Astrocyte of the cerebellum (primary cell): ENCODE measurements around the gene HADH.
A peak's percentile ranks its signal among the peaks of the same experiment; 100 is the strongest.

Experiments
- DNase-seq: peaks from one replicate; pipeline ENCODE4 v3.0.0-alpha.2; 2011; ENCODE audit warnings: low read depth
- H3K4me3 ChIP-seq: 2 replicates; pipeline ENCODE4 v1.5.1; 2011; ENCODE audit warnings: mild to moderate bottlenecking, low read depth, low read length, moderate library complexity
- CTCF ChIP-seq: IDR thresholded peaks from 2 replicates; pipeline ENCODE4 v1.5.1; 2012; ENCODE audit warnings: low read length, low read depth, moderate library complexity, mild to moderate bottlenecking; ENCODE audit errors: missing control alignments
- in situ Hi-C: cut with HindIII; loops from 2 replicates; pipeline ENCODE4 v1.10.0; 2017; ENCODE audit warnings: low sequenced_read_pairs

Gene HADH

DNA sequence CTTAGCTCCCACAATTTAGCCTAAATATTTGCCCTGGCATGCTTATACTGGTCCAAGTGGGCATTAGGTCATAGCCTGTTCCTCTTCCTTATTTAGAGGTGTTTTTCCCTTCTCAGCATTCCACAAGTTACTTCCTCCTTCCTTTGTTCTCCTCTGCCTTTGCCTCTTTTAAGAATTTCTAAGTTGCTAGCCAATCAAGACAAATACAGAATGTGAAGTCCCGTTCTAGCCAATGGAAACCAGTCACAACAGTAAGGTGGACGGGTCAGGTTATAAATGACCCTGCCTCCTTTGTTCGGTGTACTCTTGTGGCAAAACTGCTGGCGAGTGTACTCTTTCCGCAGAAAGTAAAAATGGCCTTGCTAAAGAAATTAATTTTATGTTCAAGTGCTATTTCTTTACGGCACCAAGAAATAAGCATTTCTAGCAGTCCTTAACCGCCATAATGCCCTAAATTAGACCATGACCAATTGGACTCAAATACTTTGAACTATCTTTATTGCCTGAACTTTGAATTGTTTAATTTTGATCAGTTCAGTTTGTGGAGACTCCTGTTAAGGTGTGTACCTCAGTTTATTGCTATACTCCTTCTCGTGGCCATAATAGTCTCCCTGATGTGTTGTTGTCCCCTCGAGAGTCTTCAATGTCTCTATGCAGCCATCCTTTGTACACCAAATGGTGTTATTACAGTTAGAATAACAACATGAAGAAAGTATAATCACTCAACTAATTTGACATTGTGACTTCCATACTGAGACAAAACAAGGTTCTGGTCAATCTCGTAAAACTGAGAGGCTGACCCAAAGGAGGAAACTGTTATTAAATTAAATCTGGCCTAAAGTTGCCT is 1.6 kb upstream of the HADH start:
- no peak for TF ChIP-seq CTCF
- H3K4me3 ChIP-seq: no peak overlapping the region
- no peak for DNase-seq
- in situ Hi-C loops: no loop called here

DNA sequence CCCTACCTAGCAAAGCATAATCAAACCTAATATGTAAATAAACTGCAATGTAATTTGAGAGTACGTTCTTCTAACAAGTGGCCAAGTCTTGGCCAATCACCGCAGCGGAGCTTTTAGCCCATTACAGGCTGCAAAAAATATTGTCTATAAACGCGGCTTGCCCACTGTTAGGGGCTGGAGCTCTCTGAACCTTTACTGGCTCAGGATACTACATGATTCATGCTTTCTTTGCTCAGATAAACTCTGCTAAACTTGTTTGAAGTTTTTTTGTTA is 990 bp upstream of the HADH start:
- TF ChIP-seq CTCF: no peak
- no peak overlapping the region for H3K4me3 ChIP-seq
- DNase-seq: no peak
- in situ Hi-C loops: no loop called here

GRCh38 chr4:107989162-107989536 is 540 bp upstream of the HADH start:
- no peak for DNase-seq
- in situ Hi-C loops: no loop called here
- H3K4me3 ChIP-seq: peak overlapping the region; percentile 63
- no peak for TF ChIP-seq CTCF

DNA sequence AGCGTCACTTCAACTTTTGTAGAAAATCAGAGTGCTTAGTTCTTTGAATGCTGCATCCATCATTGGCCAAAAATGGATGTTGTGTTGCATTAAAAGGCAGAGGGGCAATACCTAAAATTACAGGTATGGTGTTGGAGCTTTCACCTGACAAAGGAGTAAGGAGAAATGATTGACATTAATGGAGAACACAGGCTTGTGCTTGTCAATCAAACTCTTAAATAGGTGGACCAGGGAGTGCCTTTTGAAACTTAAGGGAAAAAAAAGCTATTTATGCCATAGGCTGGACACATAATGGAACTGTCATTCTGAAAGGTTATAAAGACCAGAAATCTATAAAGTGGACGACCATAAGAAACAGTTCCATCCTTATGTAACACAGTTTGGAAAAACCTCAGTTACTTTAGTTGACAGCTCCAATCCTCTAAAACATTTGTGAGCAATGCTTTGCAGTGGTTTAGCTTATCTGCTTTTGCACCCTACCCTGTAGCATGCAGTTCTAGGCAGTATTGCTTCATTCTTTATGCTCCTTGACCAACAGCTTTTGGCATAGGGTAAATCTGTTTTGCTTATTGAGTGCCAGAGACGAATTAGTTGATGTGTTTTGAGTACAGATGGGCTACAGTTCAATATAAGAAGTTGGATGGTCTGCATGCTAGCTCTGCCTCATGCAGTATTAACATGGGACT is 2.4 kb downstream of the HADH start:
- H3K4me3 ChIP-seq: no peak overlapping the region
- in situ Hi-C loops: no loop called here
- no peak for DNase-seq
- TF ChIP-seq CTCF: no peak

DNA sequence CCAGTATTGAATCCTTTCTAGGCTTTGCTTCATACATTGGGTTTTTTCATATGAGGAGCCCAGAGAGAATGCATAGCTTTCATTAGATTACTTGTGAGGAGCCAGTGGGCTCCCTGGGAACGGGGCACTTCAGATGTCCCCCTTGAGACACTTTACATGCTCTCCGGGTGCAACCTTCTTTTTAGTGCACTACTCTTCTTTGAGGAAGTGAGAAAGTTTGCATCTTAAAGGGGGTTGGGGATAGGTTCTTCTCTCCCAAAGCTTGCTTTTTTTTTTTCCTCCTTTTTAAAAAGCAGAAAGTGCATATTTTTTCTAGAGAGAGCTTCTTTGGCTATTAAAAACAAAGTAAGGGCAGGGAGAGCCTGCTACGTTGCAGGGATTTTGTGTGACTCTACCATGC is 4.3 kb downstream of the HADH start:
- no peak for TF ChIP-seq CTCF
- no peak overlapping the region for H3K4me3 ChIP-seq
- in situ Hi-C loops: no loop called here
- no peak for DNase-seq

DNA sequence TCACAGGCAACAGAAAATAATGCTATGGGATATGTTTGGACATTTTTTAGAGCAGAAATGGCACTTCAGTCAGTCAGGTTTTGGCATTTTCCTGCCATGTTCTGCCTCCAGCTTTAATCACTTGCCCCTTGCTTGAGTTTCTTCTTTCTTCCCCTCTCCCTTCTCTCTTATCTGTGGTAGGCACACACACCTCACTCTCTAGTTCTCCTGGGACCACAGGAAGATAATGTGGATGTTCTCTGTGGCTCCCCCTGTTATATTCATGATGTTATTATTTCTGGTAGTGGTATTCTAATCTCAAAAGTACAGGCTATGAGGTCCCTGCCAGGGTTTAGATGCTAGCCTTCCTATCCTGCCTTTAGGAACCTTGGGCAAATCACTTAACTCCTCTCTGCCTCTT is 5.2 kb downstream of the HADH start:
- no peak for DNase-seq
- no peak overlapping the region for H3K4me3 ChIP-seq
- in situ Hi-C loops: no loop called here
- no peak for TF ChIP-seq CTCF
